Measurements from ENCODE around the gene CSNK2A1. TPM values are rescaled to one million over a fixed set of nuclear protein-coding genes. Genes with fewer than 3 reads are reported as not detected.

Gene CSNK2A1
- total RNA-seq, 2 donors from 2014 or later = 86.4 to 110 TPM

DNA sequence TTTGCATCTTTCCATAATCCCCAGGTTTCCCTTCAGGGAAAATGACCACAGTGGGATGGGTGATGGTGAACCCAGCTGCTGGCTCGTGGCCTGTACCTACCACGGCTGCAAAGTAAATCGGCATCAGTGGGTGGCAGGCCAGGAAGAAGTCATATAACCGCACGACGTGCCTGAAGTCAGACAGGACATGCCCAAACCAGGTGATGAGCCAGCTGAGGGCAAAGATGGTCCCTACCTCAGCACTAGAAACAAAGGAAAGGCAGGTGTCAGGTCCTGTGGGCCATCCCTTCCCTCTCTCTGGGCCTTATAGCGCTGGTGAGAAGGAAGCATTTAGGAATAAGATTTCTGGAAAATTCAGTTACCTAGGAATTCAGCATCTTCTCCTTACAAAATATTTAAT, 103.4 kb downstream of the CSNK2A1 start:
- DNase-seq (no peak), ATAC-seq (no peak)
- intact Hi-C loops (cut with DNase I) = no loop called here

- ATAC-seq = peak; percentile 21 to 22
- DNase-seq = peak; percentile 54
- intact Hi-C loops (cut with DNase I) = no loop called here
Measured at GRCh38 chr20:438571-439469, 104.8 kb downstream of the CSNK2A1 start.

- DNase-seq = no peak
- no peak for ATAC-seq
- intact Hi-C loops (cut with DNase I) = no loop called here
Measured at GRCh38 chr20:437787-438486, 105.7 kb downstream of the CSNK2A1 start.

- no peak for ATAC-seq
- no peak for DNase-seq
- intact Hi-C loops (cut with DNase I) = no loop called here
Measured at GRCh38 chr20:436476-436875, 107.1 kb downstream of the CSNK2A1 start.

DNA sequence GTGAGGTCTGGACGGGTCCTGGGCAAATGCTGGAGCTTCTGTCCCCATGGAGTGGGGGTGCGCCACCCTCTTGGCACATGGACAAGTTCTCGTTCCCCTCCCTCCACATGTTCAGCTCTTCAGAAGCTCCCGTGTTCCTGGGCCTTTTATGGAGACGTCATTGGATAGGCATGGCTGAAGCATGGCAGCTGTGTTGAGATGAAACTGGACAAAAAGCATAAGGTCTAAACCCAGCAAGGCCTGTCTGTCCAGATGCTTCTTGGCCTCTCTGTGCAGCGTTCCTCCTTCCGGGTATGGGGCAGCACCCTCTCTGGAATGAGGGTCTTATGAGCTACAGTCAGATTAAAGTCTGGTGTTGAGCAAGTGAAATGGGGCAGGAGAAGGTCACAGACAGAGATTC, 108.0 kb downstream of the CSNK2A1 start:
- intact Hi-C loops (cut with DNase I) = no loop called here
- ATAC-seq = no peak
- DNase-seq = no peak

GRCh38 chr20:434661-435419, 108.8 kb downstream of the CSNK2A1 start:
- intact Hi-C loops (cut with DNase I) = no loop called here
- ATAC-seq (no peak), DNase-seq (no peak)

- no peak for ATAC-seq
- DNase-seq = no peak
- intact Hi-C loops (cut with DNase I) = no loop called here
Measured at GRCh38 chr20:434221-434620, 109.4 kb downstream of the CSNK2A1 start.

DNA sequence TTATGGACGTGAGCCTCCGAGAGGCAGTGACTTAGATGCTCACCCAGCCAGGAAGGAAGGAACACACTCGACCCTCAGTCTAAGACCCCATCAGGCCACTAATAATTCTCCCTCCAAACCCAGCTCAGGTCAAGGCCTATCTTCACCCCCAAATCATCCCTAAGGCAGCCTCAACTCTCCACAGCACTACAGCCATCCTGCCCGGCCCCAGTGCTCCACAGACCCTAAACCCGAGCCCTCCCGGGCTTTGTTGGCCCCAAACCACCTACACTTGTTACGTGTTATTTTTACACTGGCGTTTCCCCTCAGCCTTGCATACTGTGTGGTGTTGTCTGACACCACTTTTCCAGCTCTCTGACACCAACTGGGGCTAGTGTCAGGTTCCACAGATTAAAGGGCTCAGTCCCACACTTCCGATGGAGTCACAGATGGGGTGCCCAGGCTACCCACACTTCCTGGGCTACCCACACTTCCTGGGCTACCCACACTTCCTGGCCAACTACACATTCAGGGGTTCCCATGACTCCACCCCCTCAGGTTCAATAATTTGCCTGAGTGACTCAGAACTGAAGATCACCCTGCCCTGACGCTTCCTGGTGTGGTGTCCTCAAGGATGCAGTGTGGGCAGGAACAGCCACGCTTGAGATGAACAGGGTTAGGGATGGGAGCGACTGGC, 110.2 kb downstream of the CSNK2A1 start:
- intact Hi-C loops (cut with DNase I) = no loop called here
- DNase-seq (no peak), ATAC-seq (peak in 1 of 2 donors; percentile 14)

DNA sequence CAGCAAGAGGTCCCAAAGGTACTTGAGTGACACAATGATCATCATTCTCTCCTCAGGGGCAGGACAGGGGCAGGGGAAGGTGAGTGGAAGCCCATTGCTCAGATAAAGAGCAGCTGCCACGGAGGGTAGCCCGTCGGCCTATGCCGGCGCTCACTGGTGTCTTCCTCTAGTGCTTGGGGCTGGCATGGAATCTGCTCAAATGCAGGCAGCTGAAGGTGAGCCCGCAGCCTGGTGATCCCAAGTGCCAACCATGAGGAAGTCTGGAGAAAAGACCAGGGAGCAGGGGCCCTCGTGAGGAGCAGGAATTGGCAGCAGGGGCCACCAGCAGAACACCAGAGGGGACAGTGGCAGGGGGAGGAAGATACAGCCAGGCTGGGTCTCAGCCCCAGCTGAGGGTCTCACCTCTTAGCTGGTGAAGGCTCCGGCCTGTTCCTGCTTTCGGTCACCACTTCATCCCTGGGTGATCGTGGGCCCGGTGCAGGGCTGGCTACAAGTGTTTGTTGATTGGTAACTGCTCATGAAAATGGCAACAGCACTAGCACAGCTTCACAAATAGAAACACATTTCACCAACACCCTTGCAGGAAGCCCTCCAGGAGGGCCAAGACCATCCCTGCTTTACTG, 110.8 kb downstream of the CSNK2A1 start:
- DNase-seq (no peak), ATAC-seq (peak in 1 of 2 donors; percentile 4)
- intact Hi-C loops (cut with DNase I) = no loop called here

- intact Hi-C loops (cut with DNase I) = no loop called here
- no peak for ATAC-seq
- DNase-seq = no peak
Measured at GRCh38 chr20:432208-432607, 111.4 kb downstream of the CSNK2A1 start.

DNA sequence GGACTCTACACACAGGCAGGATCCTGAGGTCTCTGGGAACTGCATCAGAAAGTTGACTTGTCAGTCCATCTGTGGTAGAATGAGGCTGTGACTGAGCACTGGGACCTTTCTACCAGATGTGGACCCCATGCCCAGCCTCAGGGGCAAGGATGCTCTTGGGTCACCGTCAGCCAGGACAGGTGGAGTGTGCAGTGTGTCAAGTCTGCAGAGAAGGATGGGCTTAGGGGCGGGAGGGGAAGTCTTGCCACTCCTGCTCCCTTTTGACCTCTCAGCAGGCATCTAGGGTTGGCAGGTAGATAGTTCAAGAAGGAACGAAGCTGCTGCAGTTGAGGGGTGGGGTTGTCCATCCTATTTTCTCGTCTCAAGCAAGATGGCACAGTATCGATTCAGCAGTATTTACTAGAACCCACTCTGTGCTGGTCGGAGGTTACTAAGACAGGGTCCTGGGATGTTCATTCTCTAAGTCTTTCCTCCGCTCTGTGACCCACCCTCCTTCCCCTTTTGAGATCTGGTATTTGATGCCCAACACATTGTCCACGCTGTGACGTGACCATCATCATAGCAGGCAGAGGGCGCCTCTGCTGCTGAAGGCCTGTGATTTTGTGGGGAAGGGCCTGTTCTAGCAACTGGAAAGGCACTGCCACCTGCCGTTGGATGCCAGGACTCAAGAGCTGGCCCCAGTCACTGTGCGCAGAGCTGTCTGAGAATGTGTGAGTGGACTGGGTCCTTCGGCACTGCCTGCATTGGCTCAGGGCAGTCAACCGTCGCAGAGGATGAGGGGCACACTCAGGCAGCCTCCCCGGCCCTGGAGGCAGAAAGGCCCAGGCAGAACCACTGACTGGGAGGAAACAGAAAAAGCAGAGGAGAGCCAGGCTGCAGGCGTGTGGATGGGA, 112.3 kb downstream of the CSNK2A1 start:
- peak; percentile 63 to 80 for ATAC-seq
- peak; percentile 56 for DNase-seq
- intact Hi-C loops (cut with DNase I) = loop anchor here in 1 of 2 donors (2.0 kb wide), 1 partner anchor 76 kb away; no protein-coding TSS in a partner anchor

DNA sequence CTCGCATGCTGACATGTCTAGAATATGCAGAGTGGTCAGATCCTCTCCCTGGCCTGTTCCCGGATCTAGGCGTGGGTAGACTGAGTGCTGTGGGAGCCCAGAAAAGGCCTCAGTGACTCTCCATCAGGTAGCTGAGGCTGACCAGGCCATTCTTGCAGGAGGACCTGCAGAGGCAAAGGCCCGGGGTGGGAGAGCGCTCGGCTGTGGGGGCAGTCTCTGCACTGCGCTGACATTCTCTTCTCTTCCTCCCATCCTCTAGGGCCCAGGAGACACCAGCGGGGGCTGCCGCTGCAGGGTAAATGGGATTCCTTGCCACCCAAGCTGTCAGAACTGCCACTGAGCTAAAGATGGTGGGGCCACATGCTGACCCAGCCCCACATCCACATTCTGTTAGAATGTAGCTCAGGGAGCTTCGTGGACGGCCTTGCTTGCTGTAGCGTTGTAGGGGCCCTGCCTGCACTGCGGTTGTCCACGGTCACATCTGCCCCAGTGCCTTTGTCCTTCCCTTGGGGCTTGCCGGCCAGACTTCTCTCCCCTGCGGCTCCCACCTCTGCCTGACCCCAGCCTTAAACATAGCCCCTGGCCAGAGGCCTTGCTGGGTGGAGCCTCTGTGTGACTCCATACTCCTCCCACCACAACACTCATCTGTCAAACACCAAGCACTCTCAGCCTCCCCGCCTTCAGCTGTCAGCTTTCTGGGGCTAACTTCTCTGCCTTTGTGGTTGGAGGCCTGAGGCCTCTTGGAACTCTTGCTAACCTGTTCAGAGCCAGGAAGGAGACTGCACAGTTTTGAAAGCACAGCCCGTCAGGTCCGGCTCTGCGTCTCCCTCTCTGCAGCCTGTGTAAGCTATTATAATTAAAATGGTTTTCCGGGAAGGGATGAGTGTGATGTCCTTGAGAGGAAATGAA, 113.2 kb downstream of the CSNK2A1 start:
- peak in 1 of 2 donors; percentile 7 for ATAC-seq
- intact Hi-C loops (cut with DNase I) = loop anchor here in 1 of 2 donors (2.0 kb wide), 1 partner anchor 76 kb away; no protein-coding TSS in a partner anchor
- no peak for DNase-seq

- intact Hi-C loops (cut with DNase I) = no loop called here
- DNase-seq (no peak), ATAC-seq (no peak)
Measured at GRCh38 chr20:428658-429200, 114.9 kb downstream of the CSNK2A1 start.

DNA sequence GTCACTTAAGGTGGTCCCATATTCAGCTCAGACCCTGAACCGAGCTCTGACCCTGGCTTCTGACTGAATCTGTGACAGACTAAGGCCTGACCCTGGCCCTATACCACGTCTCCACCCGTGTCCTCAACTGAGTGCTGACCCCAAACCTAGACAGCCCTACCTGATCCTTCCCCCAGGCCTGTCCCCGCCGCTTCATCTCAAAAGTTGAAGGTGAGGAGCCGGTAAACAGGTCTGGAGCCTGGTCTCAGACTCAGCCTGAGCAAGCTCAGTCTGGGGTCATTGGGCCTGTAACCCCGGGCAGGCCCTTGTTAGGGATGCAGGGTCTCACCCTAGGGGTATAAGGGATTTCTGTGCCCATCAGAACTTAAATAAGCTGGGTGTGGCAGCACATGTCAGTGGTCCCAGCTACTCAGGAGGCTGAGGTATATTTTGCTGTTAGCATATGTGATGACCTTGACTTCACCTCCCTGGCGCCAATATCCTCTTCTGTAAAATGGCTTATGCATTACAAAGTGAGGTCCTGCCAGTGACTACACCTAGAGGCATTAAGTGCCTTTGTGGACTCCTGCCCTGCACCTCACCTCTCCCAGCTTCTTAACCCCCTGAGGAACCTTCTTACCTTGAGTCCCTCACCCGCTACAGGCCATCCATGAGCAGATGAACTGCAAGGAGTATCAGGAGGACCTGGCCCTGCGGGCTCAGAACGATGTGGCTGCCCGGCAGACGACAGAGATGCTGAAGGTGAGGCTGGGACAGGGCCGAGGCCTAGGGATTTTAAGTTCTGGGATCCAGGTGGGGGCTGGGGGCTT, 115.5 kb downstream of the CSNK2A1 start:
- DNase-seq (no peak), ATAC-seq (no peak)
- intact Hi-C loops (cut with DNase I) = no loop called here

DNA sequence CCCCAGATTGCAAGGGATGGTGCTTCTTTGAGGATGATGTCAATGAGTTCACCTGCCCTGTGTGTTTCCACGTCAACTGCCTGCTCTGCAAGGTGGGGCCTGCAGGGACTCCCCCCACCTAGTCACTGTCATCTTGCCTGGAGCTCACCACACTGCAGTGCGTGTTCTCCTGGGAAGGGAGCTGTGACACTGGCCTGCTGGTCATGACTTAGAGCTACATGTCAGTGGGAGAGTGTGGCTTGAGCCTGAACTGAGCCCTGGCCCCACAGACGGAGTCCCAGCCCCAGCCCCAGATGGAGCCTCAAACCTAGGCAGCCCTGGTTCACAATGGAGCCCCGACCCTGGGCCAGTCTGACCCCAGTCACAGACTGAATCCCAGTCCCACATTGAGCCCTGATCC, 116.2 kb downstream of the CSNK2A1 start:
- ATAC-seq = no peak
- no peak for DNase-seq
- intact Hi-C loops (cut with DNase I) = no loop called here

DNA sequence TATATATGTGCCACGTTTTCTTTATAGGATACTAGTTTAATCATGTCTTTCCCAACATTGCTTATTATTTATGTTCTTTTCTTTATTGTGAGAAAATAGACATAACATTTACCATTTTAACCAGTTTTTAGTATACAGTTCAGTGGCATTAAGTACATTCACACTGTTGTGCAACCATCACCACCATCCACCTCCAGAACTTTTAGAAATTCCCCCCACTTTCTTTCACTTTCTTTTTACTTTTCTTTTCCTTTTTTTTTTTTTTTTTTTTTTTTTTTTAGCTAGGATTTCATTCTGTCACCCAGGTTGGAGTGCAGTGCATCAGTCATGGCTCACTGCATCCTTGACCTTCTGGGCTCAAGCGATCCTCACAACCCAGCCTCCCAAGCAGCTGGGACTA, 117.0 kb downstream of the CSNK2A1 start:
- no peak for ATAC-seq
- intact Hi-C loops (cut with DNase I) = no loop called here
- DNase-seq = no peak

Data from left cardiac atrium (tissue), 4 donors.